ENCODE measurements around the gene RALGAPA2.

RALGAPA2 gene

DNA sequence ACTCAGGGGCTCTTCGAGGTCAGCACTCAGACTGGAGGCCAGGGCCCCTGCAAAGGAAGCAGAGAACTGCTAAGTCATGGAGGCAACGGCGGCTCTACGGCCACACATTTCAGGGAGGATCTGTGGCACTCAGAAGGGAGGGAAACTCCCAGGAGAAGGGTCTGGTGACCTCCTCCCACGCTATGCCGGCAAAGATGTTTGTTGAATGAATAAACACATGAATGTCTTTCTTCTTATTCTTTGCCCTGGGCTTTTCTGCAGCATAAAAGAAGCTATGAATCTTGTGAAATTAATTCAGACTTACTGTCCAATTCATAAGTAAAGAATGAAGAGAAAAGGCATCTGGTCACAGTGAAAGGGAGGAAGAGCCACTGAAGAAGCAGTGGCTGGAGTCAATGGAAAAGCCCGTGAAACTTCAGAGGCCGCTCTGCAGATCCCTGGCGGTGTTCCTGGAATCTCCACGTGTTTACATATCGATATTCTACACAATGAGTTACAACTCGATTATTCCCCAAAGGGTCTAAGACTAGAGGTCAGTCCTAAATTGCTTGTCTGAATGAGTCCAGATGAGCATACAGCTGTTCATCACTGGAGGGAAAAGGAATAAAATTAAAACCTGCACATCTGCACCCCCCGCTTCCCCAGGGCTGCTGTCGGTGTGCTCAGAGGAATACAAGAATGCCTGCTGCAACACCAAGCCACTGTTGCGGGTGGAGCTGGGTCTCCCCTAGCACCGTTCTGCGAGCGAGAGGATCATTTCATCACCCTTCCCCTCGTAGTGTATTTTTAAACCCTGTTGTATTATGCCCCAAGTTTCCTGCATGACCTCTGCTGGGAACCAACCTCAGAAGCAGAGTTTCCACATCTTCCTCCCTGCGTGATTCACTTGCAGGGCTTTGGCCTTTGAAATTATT, 319.0 kb downstream of the RALGAPA2 start:
- FAIRE-seq = no peak

DNA sequence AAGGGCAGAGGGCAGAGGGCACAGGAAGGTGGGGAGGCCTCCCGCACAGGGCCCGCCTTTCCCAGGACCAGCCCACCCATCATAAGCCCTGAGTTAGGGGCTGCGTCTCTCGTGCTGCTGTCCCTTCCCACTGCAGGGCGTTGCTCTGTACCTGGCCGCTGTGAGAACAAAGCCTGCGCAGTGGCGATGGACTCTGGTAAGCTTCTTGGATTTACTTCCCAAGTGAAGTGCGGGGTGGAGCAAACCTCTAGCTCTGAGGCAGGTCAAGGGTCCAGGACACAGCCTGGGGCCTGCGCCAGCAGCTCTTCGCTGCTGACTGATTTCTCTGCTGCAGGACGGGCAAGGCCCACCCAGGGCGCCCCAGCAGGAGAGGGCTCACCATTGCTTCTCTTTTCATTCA, 320.7 kb downstream of the RALGAPA2 start:
- FAIRE-seq = no peak

DNA sequence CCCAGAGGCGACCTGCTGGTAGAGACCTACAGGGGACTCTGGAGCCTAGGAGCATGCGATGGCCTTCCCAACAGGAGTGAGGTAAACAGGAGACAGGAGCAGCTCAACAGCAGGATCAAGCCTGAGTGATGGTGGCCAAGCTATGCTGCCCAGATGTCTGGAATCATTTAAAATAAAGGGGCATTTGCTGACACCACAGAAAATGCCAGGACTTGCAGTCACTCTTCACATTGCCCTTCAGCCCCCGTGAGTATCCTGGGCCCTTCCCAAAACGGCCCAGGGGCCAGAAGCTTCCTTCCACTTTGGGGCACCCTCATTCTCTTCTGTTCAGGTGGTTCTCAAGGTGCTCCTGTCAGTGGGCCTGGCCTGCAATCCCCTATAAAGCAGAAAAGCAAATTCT, 321.3 kb downstream of the RALGAPA2 start:
- FAIRE-seq = no peak

GRCh38 chr20:20390393-20390792, 322.1 kb downstream of the RALGAPA2 start:
- no peak for FAIRE-seq

DNA sequence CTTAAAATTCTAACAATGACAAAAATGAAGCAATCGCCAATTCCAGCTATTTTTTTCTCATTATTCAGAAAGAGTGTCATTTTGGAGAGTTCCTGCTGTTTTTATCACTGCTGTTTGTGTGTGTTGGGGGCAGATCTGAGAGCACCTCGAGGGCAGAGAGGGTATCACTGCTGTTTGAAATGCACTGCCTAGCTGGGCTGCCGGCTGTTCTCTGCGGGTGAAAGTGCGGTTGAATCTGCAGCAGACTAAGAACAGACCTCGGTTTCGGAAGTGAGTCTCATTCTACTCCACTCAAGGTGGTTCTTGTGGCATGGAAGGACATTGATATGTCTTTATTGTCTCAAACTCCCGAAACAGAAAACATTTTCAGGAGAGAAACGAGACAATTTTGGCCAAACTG, 326.3 kb downstream of the RALGAPA2 start:
- FAIRE-seq = no peak

GRCh38 chr20:20375862-20376261, 336.6 kb downstream of the RALGAPA2 start:
- no peak for FAIRE-seq

GRCh38 chr20:20373091-20373571, 339.3 kb downstream of the RALGAPA2 start:
- FAIRE-seq = no peak

DNA sequence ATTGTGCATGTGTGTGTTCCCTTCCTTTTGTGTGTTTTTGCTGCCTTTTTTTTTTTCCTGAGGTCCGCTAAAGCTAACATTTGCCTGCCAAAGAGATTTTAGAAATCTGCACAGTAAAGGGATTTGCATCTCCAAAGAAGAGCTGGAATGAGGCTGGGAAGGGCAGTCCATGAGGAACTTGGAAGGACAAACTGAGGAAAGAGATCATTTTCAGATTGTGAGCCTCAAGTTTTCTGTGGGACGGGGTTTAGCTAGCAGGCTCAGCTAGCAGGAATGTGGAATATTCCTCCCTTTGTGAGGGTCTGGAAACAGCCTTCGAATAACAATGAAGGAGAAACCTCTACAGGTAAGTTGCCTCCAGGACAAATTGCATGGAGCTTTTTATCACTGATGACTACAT, 340.8 kb downstream of the RALGAPA2 start:
- FAIRE-seq = no peak

DNA sequence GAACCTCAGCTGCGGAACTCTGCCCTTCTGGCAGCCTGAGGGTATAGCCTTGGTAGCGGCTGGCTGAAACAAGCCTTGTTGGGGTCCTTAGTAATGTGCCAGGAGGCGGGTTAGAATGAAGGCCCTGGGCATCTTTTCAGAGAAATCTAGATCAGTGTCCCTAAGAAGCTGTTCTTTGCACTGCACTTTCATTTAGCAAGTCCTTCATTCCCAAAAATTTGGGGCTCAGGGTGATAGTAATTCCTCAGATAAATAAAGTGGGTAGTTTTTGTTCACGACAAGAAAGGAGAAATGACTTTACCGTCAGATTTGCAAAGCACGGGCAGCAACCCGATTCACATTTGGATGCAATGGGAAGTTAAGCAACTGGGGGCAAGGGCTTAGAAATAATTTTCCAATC, 341.4 kb downstream of the RALGAPA2 start:
- no peak for FAIRE-seq

- FAIRE-seq = no peak
These were observed 342.3 kb downstream of the RALGAPA2 start for GRCh38 chr20:20370094-20370575.

DNA sequence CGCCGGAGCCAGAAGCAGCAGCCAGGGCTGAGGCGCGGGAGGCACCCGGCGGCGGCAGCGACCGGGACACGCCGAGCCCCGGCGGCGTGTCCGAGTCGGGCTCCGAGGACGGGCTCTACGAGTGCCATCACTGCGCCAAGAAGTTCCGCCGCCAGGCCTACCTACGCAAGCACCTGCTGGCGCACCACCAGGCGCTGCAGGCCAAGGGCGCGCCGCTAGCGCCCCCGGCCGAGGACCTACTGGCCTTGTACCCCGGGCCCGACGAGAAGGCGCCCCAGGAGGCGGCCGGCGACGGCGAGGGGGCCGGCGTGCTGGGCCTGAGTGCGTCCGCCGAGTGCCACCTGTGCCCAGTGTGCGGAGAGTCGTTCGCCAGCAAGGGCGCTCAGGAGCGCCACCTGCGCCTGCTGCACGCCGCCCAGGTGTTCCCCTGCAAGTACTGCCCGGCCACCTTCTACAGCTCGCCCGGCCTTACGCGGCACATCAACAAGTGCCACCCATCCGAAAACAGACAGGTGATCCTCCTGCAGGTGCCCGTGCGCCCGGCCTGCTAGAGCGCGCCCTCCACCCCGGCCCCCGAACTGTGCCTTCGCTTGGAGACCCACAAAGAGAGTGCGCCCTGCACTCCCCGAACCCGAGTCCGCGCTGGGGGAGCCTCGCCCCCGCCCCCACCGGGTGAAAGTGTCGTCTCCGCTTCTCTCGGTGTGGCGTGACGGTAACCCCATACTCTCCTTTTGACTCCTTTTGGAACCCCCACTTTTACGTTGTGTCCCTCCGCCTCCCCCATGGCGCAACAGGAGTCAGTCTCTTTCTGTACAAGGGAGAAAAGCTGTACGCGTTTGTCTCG, 343.0 kb downstream of the RALGAPA2 start:
- FAIRE-seq = no peak

DNA sequence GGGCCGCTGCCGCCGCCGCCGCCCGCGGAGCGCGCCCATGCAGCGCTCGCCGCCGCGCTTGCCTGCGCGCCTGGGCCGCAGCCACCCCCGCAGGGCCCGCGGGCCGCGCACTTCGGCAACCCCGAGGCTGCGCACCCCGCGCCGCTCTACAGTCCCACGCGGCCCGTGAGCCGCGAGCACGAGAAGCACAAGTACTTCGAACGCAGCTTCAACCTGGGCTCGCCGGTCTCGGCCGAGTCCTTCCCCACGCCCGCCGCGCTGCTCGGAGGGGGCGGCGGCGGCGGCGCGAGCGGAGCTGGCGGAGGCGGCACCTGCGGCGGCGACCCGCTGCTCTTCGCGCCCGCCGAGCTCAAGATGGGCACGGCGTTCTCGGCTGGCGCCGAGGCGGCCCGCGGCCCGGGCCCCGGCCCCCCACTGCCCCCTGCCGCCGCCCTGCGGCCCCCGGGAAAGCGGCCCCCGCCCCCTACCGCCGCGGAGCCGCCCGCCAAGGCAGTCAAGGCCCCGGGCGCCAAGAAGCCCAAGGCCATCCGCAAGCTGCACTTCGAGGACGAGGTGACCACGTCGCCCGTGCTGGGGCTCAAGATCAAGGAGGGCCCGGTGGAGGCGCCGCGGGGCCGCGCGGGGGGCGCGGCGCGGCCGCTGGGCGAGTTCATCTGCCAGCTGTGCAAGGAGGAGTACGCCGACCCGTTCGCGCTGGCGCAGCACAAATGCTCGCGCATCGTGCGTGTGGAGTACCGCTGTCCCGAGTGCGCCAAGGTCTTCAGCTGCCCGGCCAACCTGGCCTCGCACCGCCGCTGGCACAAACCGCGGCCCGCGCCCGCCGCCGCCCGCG, 343.8 kb downstream of the RALGAPA2 start:
- no peak for FAIRE-seq

- no peak for FAIRE-seq
These were observed 344.6 kb downstream of the RALGAPA2 start, which contains the start of gene INSM1 for GRCh38 chr20:20367575-20368417. TSS of gene INSM1 (plus strand) at chr20:20368104. CDS start at chr20:20368268, 164 bp downstream.

GRCh38 chr20:20366876-20367574, 345.4 kb downstream of the RALGAPA2 start:
- no peak for FAIRE-seq

- no peak for FAIRE-seq
These were observed 345.9 kb downstream of the RALGAPA2 start for GRCh38 chr20:20366551-20366875.

GRCh38 chr20:20365480-20366161, 346.8 kb downstream of the RALGAPA2 start:
- FAIRE-seq = no peak

DNA sequence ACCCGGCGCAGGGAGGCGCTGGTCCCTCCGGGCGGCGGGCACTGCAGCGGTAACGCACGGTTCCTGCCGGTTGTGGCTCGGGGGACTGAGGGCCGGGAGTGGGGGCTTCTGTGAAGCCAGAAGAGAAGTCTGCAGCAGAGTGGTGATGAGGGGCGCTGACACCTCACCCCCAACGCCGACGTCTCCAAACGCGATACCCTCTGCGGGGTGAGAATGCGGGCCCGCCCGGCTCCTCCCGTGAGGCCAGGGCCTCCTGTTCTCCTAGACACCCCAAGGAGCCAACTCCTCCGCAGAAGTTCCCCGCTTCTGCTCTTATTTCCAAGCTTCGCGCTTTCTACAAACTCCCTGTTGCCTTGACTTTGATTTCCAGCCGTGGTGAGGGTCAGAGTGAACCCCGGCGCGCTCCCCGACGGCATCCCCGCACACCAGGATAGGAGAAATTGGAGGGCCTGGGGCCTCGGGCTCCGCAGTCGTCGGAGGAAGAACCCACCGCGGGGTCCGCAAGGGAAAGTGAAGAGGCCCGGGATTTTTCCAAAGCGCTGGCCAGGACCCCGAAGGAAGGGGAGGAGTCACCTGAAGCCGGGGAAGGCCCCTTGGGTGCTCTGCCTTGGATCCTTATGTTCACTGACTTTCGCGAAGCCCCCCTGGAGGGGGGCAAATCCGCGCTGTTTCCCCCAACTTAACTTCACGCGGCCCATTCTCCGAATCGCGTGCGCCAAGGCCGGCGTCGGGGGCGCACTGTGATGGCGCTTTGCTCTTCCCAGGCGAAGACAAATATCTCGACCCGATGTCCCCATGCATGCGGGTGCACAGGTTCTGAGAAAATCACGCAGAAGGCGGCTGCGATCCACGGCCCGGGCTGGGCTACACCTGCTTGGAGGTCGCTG, 347.6 kb downstream of the RALGAPA2 start:
- no peak for FAIRE-seq

DNA sequence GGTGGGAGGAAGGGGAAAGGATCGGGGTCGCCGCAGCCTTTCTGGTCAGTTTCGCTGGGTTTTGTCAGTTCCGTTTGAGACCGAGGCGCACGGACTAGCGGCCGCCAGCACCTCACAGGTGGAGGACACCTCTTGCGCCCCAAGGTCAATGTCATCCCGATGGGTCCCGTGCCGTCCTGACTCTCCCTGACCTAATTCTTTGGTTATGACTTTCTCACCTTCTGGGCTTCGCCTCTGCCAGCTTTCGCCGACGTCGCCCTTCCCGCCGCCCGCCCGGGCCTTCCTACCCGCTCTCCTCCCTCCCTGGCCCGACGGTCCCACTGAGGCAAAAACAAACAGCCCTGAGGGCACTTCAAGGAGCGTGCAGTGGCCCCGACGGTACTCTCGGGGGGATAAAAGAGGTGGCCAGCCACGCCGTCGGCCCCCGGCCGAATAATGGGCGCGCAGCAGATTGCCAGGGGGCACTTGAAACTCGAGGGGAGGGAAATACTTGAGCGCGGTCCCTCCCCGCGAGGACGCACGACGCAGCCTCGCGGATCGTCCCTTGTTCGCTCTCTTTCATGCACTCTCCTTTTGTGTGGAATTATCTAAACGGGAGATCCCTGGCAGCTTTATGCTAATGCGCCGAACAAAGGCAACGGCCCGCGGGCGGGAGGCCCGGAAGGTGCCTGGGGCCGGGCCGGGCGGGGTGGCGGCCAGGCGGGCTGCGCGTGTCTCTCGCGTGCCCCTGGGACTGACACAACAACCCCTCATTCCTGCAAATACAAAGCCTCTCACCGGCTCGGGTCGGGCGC, 348.4 kb downstream of the RALGAPA2 start:
- FAIRE-seq = no peak

GRCh38 chr20:20363434-20363798, 349.0 kb downstream of the RALGAPA2 start:
- no peak for FAIRE-seq

All from G401.6 (cell line).